SK-N-SH (cell line): ENCODE data around the gene MON2. TPM values are rescaled to one million over a fixed set of nuclear protein-coding genes. Genes with fewer than 3 reads are reported as not detected.

Experiments
- CTCF ChIA-PET: fragments of 300-600, 350-600 bp; formaldehyde crosslinking; extraction: SDS; loops from one replicate; lab custom pipeline; 2021; lab: Yijun Ruan, JAX
- POLR2A ChIA-PET: fragments of 350-600 bp; sonication (Branson Sonifier 250); formaldehyde crosslinking; extraction: SDS; loops from one replicate; lab custom pipeline; 2020; ENCODE audit warnings: antibody characterized with exemption, inconsistent platforms; lab: Yijun Ruan, JAX
- DNase-seq: peaks from one replicate; pipeline ENCODE4 v3.0.0; 2012
- H2AFZ ChIP-seq: fragments of 200-600 bp; sonication (generic); 2 replicates; pipeline ENCODE4 v1.8.1; 2016; ENCODE audit warnings: antibody characterized with exemption, mild to moderate bottlenecking, low read depth
- H3F3A ChIP-seq: fragments of 200-600 bp; sonication (generic); replicated peaks from 2 replicates; pipeline ENCODE3; 2016; ENCODE audit warnings: antibody characterized with exemption, mild to moderate bottlenecking; ENCODE audit not compliant: insufficient read depth
- H3K27ac ChIP-seq, 2 experiments: fragments of 200-500 bp in 1 of 2; fragments of 200-600 bp in 1 of 2; sonication (Bioruptor generic) in 1 of 2; sonication (generic), shearing (Covaris generic) in 1 of 2; 2 replicates each; pipeline versions ENCODE4 v1.5.1 to v1.6.1; 2014 to 2016; ENCODE audit warnings: low read depth in 2 of 2, inconsistent platforms in 1 of 2, low read length in 1 of 2, mild to moderate bottlenecking in 1 of 2, mixed read lengths in 1 of 2
- H3K27me3 ChIP-seq: fragments of 200-600 bp; sonication (generic), shearing (Covaris generic); 2 replicates; pipeline ENCODE4 v1.6.1; 2016; ENCODE audit warnings: mixed run types; ENCODE audit not compliant: insufficient read depth
- H3K36me3 ChIP-seq, 2 experiments: fragments of 200-500 bp in 1 of 2; fragments of 200-600 bp in 1 of 2; sonication (Bioruptor generic) in 1 of 2; sonication (generic) in 1 of 2; replicated peaks in 1 of 2; 2 replicates each; pipeline versions ENCODE3 to v1.5.1; 2014 to 2016; ENCODE audit warnings: low read length in 1 of 2, mild to moderate bottlenecking in 1 of 2; ENCODE audit not compliant: insufficient read depth in 2 of 2, control insufficient read depth in 1 of 2
- H3K4me1 ChIP-seq, 2 experiments: fragments of 200-500 bp in 1 of 2; fragments of 200-600 bp in 1 of 2; sonication (Bioruptor generic) in 1 of 2; sonication (generic), shearing (Covaris generic) in 1 of 2; 2 replicates each; pipeline versions ENCODE4 v1.5.1 to v1.6.1; 2014 to 2016; ENCODE audit warnings: low read depth in 1 of 2, low read length in 1 of 2, mixed run types in 1 of 2; ENCODE audit not compliant: insufficient read depth in 2 of 2, control insufficient read depth in 1 of 2
- H3K4me2 ChIP-seq: fragments of 200-600 bp; sonication (generic), shearing (Covaris generic); 2 replicates; pipeline ENCODE4 v1.6.1; 2017; ENCODE audit warnings: mixed run types
- H3K4me3 ChIP-seq, 2 experiments: fragments of 200-500 bp in 1 of 2; fragments of 200-600 bp in 1 of 2; sonication (Bioruptor generic) in 1 of 2; sonication (generic), shearing (Covaris generic) in 1 of 2; 2 replicates each; pipeline versions ENCODE4 v1.5.1 to v1.8.1; 2014 to 2016; ENCODE audit warnings: low read depth in 2 of 2, inconsistent platforms in 1 of 2, low read length in 1 of 2, mild to moderate bottlenecking in 1 of 2, mixed read lengths in 1 of 2, moderate library complexity in 1 of 2
- H3K79me2 ChIP-seq: fragments of 200-600 bp; sonication (generic); 2 replicates; pipeline ENCODE4 v1.8.1; 2017; ENCODE audit warnings: mild to moderate bottlenecking; ENCODE audit not compliant: insufficient read depth
- H3K9ac ChIP-seq: fragments of 200-600 bp; sonication (generic); 2 replicates; pipeline ENCODE4 v1.6.1; 2017; ENCODE audit warnings: mixed run types
- H3K9me2 ChIP-seq: fragments of 200-600 bp; sonication (generic); 2 replicates; pipeline ENCODE4 v1.6.1; 2017; ENCODE audit warnings: mixed run types
- H3K9me3 ChIP-seq: fragments of 200-600 bp; sonication (generic); 2 replicates; pipeline ENCODE4 v1.6.1; 2017; ENCODE audit warnings: mixed run types, mild to moderate bottlenecking, moderate library complexity
- H4K20me1 ChIP-seq: fragments of 200-600 bp; sonication (generic); 2 replicates; pipeline ENCODE4 v1.6.1; 2017; ENCODE audit warnings: mild to moderate bottlenecking, mixed run types; ENCODE audit not compliant: insufficient read depth
- CHD2 ChIP-seq: fragments of 150-350 bp; IDR thresholded peaks from 2 replicates; pipeline ENCODE4 v1.6.1; 2018; ENCODE audit warnings: low read length; ENCODE audit not compliant: partially characterized antibody
- EP300 ChIP-seq, 2 experiments: IDR thresholded peaks; 2 replicates each; pipeline versions ENCODE4 v1.4.0 to v1.6.1; 2012; ENCODE audit warnings: borderline replicate concordance in 1 of 2, low read depth in 1 of 2, low read length in 1 of 2
- EZH2phosphoT487 ChIP-seq: fragments of 200-600 bp; sonication (generic); IDR thresholded peaks from 2 replicates; pipeline ENCODE4 v1.6.1; 2017; ENCODE audit warnings: low read depth, mixed run types, mild to moderate bottlenecking, antibody characterized with exemption, moderate library complexity, borderline replicate concordance
- FOSL2 ChIP-seq: IDR thresholded peaks from 2 replicates; pipeline ENCODE4 v1.4.0; 2012; ENCODE audit warnings: low read depth, mild to moderate bottlenecking, moderate library complexity, borderline replicate concordance
- FOXJ3 ChIP-seq: sonication (generic); formaldehyde crosslinking; IDR thresholded peaks from 2 replicates; pipeline ENCODE4 v1.5.1; 2020; ENCODE audit warnings: mild to moderate bottlenecking, missing genetic modification reagents
- FOXM1 ChIP-seq: IDR thresholded peaks from 2 replicates; pipeline ENCODE4 v1.4.0; 2012; ENCODE audit warnings: low read depth, mild to moderate bottlenecking
- GATA2 ChIP-seq: sonication (generic); formaldehyde crosslinking; IDR thresholded peaks from 2 replicates; pipeline ENCODE4 v1.5.0; 2020; ENCODE audit warnings: mild to moderate bottlenecking, missing genetic modification reagents
- IRF3 ChIP-seq: fragments of 150-350 bp; IDR thresholded peaks from 2 replicates; pipeline ENCODE4 v1.6.1; 2016; ENCODE audit warnings: mild to moderate bottlenecking, low read depth, low read length
- MAX ChIP-seq: IDR thresholded peaks from 2 replicates; pipeline ENCODE4 v1.4.0; 2012; ENCODE audit warnings: low read depth
- NRF1 ChIP-seq: IDR thresholded peaks from 2 replicates; pipeline ENCODE4 v1.6.1; 2012; ENCODE audit warnings: low read depth, mild to moderate bottlenecking, low read length
- RXRA ChIP-seq: IDR thresholded peaks from 2 replicates; pipeline ENCODE4 v1.4.0; 2012; ENCODE audit warnings: low read depth, mild to moderate bottlenecking, borderline replicate concordance
- SIN3A ChIP-seq: IDR thresholded peaks from 2 replicates; pipeline ENCODE4 v1.6.1; 2012; ENCODE audit warnings: low read depth, mild to moderate bottlenecking, low read length, moderate library complexity, borderline replicate concordance
- SMC3 ChIP-seq: IDR thresholded peaks from 2 replicates; pipeline ENCODE4 v1.6.1; 2012; ENCODE audit warnings: low read depth, low read length, improper control_type of control experiment
- TCF12 ChIP-seq: IDR thresholded peaks from 2 replicates; pipeline ENCODE4 v1.4.0; 2012
- USF2 ChIP-seq: fragments of 150-350 bp; IDR thresholded peaks from 2 replicates; pipeline ENCODE4 v1.6.1; 2017; ENCODE audit warnings: antibody characterized with exemption, low read length, low read depth, borderline replicate concordance
- ZBTB33 ChIP-seq: IDR thresholded peaks from 2 replicates; pipeline ENCODE4 v1.4.0; 2012; ENCODE audit warnings: low read depth, borderline replicate concordance
- WGBS: methylation state at CpG from one replicate; pipeline ENCODE4 v1.1.6; 2017; ENCODE audit warnings: low lambda C conversion rate; 5-methylcytosine and 5-hydroxymethylcytosine counted together
- polyA plus RNA-seq, 3 experiments: library from polyadenylated mRNA; depleted of rRNA; stranded (reverse); fragments of >200 nt; gene quantifications; 2 replicates each; pipeline ENCODE4 v1.2.3, GENCODE V29; 2012

MON2 gene
- polyA plus RNA-seq, 1 of the 3 experiments (the other 2 are of a cell fraction) = 4.4 TPM

- H3K36me3 ChIP-seq = peaks cover 44 to 52% of the 10 kb centered on the region in 2 experiments
- no peak for TF ChIP-seq FOXM1
- TF ChIP-seq ZBTB33 = no peak
- TF ChIP-seq IRF3 = no peak
- TF ChIP-seq EZH2phosphoT487 = no peak
- no peak for TF ChIP-seq TCF12
- TF ChIP-seq USF2 = no peak
- no peak for TF ChIP-seq FOSL2
- no peak for TF ChIP-seq EP300 (IDR thresholded peaks at IDR 0.05; ENCODE audit: borderline replicate concordance in 1 of 2, low read depth in 1 of 2, low read length in 1 of 2)
- no peak for TF ChIP-seq FOXJ3
- peaks cover 24% of the 10 kb centered on the region for H3F3A ChIP-seq
- no peak overlapping the region for H3K27ac ChIP-seq
- H3K79me2 ChIP-seq = peaks cover 4% of the 10 kb centered on the region
- H3K4me3 ChIP-seq = no peak overlapping the region
- H3K9me3 ChIP-seq = no peaks in the 10 kb centered on the region
- no peak for DNase-seq
- H4K20me1 ChIP-seq = no peaks in the 10 kb centered on the region
- ChIA-PET CTCF (no interaction called here), POLR2A (no interaction called here)
- 80% methylated on average over 3 of the region's 3 CpGs for WGBS
- H3K9me2 ChIP-seq = no peaks in the 10 kb centered on the region
- no peaks in the 10 kb centered on the region for H3K4me1 ChIP-seq
- H3K4me2 ChIP-seq = no peak overlapping the region
- no peaks in the 10 kb centered on the region for H3K27me3 ChIP-seq
- H3K9ac ChIP-seq = no peak overlapping the region
- no peak overlapping the region for H2AFZ ChIP-seq
Measured at GRCh38 chr12:62532333-62532732, 65.7 kb downstream of the MON2 start.

GRCh38 chr12:62533087-62533754 lies 66.6 kb downstream of the MON2 start:
- peaks cover 0 to 8% of the 10 kb centered on the region in 2 experiments; a peak in 2 of 4 replicates for H3K4me1 ChIP-seq
- CTCF ChIA-PET = no interaction called here
- POLR2A ChIA-PET = no interaction called here
- H4K20me1 ChIP-seq = no peaks in the 10 kb centered on the region
- no peak overlapping the region for H3K4me2 ChIP-seq
- peaks cover 48 to 50% of the 10 kb centered on the region in 2 experiments for H3K36me3 ChIP-seq
- H3K27me3 ChIP-seq = no peaks in the 10 kb centered on the region
- no peak for DNase-seq
- no peak overlapping the region for H3K27ac ChIP-seq
- no peak for TF ChIP-seq SIN3A
- TF ChIP-seq FOXM1 = no peak
- TF ChIP-seq CHD2 = no peak
- TF ChIP-seq GATA2 = no peak
- TF ChIP-seq TCF12 = no peak
- TF ChIP-seq RXRA = no peak
- TF ChIP-seq IRF3 = no peak
- TF ChIP-seq MAX = no peak
- TF ChIP-seq NRF1 = no peak
- TF ChIP-seq SMC3 = no peak
- TF ChIP-seq, all 33 proteins: peak for 0
- Histone ChIP-seq H3K4me3 (no peak overlapping the region), H3K9me2 (no peaks in the 10 kb centered on the region), H3K9ac (no peak overlapping the region), H2AFZ (no peak overlapping the region), H3K79me2 (peaks cover 4% of the 10 kb centered on the region), H3K9me3 (no peaks in the 10 kb centered on the region), H3F3A (peaks cover 33% of the 10 kb centered on the region)
- WGBS = 75% methylated on average over 2 of the region's 2 CpGs
